A673 (cell line): ENCODE measurements around the gene ENOX2.

Experiments used
- EZH2 ChIP-seq: fragments of 200-600 bp; sonication (generic); IDR thresholded peaks from 2 replicates; pipeline ENCODE4 v1.6.1; 2017; ENCODE audit warnings: borderline replicate concordance, low read depth, mild to moderate bottlenecking, mixed read lengths, antibody characterized with exemption, low read length; ENCODE audit not compliant: poor library complexity, severe bottlenecking
- TF ChIP-seq, protein P1 (sequence below): fragments of 300-800, 200-600 bp; sonication (generic); conservative IDR thresholded peaks from 2 replicates; pipeline ENCODE4 v1.5.1; 2017; ENCODE audit warnings: low read depth, mild to moderate bottlenecking, antibody characterized with exemption, low read length, moderate library complexity, mixed read lengths

DNA sequence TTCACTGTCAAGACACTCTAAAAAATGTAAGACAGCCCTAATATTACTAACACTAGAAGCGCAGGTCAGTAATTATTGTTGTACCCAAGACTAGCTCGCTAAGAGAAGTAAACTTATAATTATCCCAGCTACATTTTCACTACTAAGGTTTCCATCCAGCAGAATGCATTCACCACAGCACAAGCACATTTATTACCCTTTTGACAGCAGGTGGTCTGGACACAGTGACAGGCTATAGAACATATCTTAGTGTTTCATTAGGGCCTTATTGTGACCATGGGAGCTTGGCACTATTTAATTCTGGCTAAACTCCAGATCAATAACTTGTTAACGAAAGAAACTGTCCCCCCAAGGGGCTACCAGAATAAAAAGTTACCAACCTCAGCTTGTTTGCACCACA is 237.7 kb downstream of the ENOX2 start:
- TF ChIP-seq, protein P1, sequence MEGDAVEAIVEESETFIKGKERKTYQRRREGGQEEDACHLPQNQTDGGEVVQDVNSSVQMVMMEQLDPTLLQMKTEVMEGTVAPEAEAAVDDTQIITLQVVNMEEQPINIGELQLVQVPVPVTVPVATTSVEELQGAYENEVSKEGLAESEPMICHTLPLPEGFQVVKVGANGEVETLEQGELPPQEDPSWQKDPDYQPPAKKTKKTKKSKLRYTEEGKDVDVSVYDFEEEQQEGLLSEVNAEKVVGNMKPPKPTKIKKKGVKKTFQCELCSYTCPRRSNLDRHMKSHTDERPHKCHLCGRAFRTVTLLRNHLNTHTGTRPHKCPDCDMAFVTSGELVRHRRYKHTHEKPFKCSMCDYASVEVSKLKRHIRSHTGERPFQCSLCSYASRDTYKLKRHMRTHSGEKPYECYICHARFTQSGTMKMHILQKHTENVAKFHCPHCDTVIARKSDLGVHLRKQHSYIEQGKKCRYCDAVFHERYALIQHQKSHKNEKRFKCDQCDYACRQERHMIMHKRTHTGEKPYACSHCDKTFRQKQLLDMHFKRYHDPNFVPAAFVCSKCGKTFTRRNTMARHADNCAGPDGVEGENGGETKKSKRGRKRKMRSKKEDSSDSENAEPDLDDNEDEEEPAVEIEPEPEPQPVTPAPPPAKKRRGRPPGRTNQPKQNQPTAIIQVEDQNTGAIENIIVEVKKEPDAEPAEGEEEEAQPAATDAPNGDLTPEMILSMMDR, result no peak
- TF ChIP-seq EZH2, result no peak
